Tibial nerve (tissue), 4 donors: ENCODE measurements around the gene SH2D1A.

Experiments
- CTCF ChIP-seq, 5 experiments: fragments of 200-600 bp in 3 of 5; fragments of 450-650 bp in 2 of 5; sonication (generic) in 3 of 5; IDR thresholded peaks; one replicate each; pipeline ENCODE4 v1.5.1; 2016 to 2019; ENCODE audit warnings: antibody characterized with exemption in 5 of 5, mild to moderate bottlenecking in 3 of 5, moderate library complexity in 2 of 5
- EP300 ChIP-seq, 2 donors: sonication (generic); formaldehyde crosslinking; IDR thresholded peaks; one replicate each; pipeline ENCODE4 v1.6.1; 2017; ENCODE audit warnings: antibody characterized with exemption in 2 of 2, mild to moderate bottlenecking in 1 of 2
- POLR2A ChIP-seq, 2 donors: fragments of 450-650 bp; IDR thresholded peaks; one replicate each; pipeline ENCODE4 v1.6.1; 2017; ENCODE audit warnings: antibody characterized with exemption in 2 of 2, mild to moderate bottlenecking in 2 of 2, moderate library complexity in 2 of 2

- TF ChIP-seq CTCF (IDR thresholded peaks at IDR 0.05) (no peak), POLR2A (IDR thresholded peaks at IDR 0.05) (no peak), EP300 (IDR thresholded peaks at IDR 0.05) (no peak)
These were observed 8.4 kb upstream of the SH2D1A start for GRCh38 chrX:124337916-124338315.
